Fibroblast of lung (primary cell): ENCODE results near the gene CLIC3. TPM values are rescaled to one million over a fixed set of nuclear protein-coding genes. Genes with fewer than 3 reads are reported as not detected.

Experiments used
- DNase-seq, 2 donors: peaks; one replicate each; pipeline versions ENCODE4 v3.0.0 to v3.0.0-alpha.2; 2010; ENCODE audit warnings: low read depth in 2 of 2
- H2AFZ ChIP-seq: 2 replicates; pipeline ENCODE4 v1.5.1; 2012; ENCODE audit warnings: low read length, control low read depth, inconsistent platforms
- H3K27ac ChIP-seq: 2 replicates; pipeline ENCODE4 v1.5.1; 2011; ENCODE audit warnings: low read length, control low read depth; ENCODE audit not compliant: insufficient read depth
- H3K27me3 ChIP-seq: 2 replicates; pipeline ENCODE4 v1.5.1; 2011; ENCODE audit warnings: mild to moderate bottlenecking, low read length; ENCODE audit not compliant: control insufficient read depth, insufficient read depth
- H3K36me3 ChIP-seq: 2 replicates; pipeline ENCODE4 v1.5.1; 2011; ENCODE audit warnings: low read length; ENCODE audit not compliant: control insufficient read depth, insufficient read depth
- H3K4me1 ChIP-seq: 2 replicates; pipeline ENCODE4 v1.5.1; 2011; ENCODE audit warnings: low read length; ENCODE audit not compliant: control insufficient read depth, insufficient read depth; ENCODE audit errors: extremely low read depth
- H3K4me2 ChIP-seq: 2 replicates; pipeline ENCODE4 v1.5.1; 2011; ENCODE audit warnings: low read length, control low read depth; ENCODE audit not compliant: insufficient read depth; ENCODE audit errors: extremely low read depth
- H3K4me3 ChIP-seq, 4 experiments: fragments of 200-600 bp in 1 of 4; sonication (generic) in 1 of 4; replicated peaks in 1 of 4; 2 replicates each; pipeline ENCODE4 v1.5.1; 2011 to 2016; ENCODE audit warnings: low read length in 4 of 4, low read depth in 3 of 4, mild to moderate bottlenecking in 3 of 4, control low read depth in 2 of 4, inconsistent platforms in 1 of 4, mixed read lengths in 1 of 4; ENCODE audit not compliant: insufficient read depth in 1 of 4; ENCODE audit errors: control extremely low read depth in 1 of 4
- H3K79me2 ChIP-seq: 2 replicates; pipeline ENCODE4 v1.5.1; 2012; ENCODE audit warnings: mild to moderate bottlenecking, low read length, inconsistent platforms; ENCODE audit not compliant: control insufficient read depth, insufficient read depth
- H3K9ac ChIP-seq: 2 replicates; pipeline ENCODE4 v1.5.1; 2011; ENCODE audit warnings: mild to moderate bottlenecking, low read length, control low read depth; ENCODE audit not compliant: insufficient read depth
- H3K9me3 ChIP-seq: 2 replicates; pipeline ENCODE4 v1.5.1; 2012; ENCODE audit warnings: low read depth, low read length; ENCODE audit not compliant: control insufficient read depth, insufficient read depth
- H4K20me1 ChIP-seq: 2 replicates; pipeline ENCODE4 v1.5.1; 2011; ENCODE audit warnings: low read length; ENCODE audit not compliant: control insufficient read depth, insufficient read depth; ENCODE audit errors: extremely low read depth
- EZH2 ChIP-seq: IDR thresholded peaks from 2 replicates; pipeline ENCODE4 v1.5.1; 2012; ENCODE audit warnings: low read length, control low read depth, mild to moderate bottlenecking; ENCODE audit errors: missing control alignments
- polyA plus RNA-seq, 2 donors: library from polyadenylated mRNA; depleted of rRNA in 1 of 2; stranded (reverse) in 1 of 2; unstranded in 1 of 2; fragments of >200 nt; gene quantifications; 2 replicates each; pipeline ENCODE4 v1.2.1, GENCODE V29; 2011 to 2012; ENCODE audit warnings: missing spikeins in 1 of 2
- total RNA-seq: library from RNA; depleted of rRNA; stranded (reverse); fragments of >200 nt; gene quantifications from 2 replicates; pipeline ENCODE4 v1.2.1, GENCODE V29; 2014
- TF ChIP-seq, protein P1 (sequence below), 2 donors: IDR thresholded peaks in 1 of 2; conservative IDR thresholded peaks in 1 of 2; 1 replicate in 1 of 2; 2 replicates in 1 of 2; pipeline ENCODE4 v1.5.1; 2011 to 2012; ENCODE audit warnings: low read length in 2 of 2, control low read depth in 1 of 2, inconsistent platforms in 1 of 2, low read depth in 1 of 2, mild to moderate bottlenecking in 1 of 2

CLIC3 gene
- total and polyA plus RNA-seq, 2 donors (not counting 1 experiment from before 2014, with no cell fraction given), result 0.98 to 3.5 TPM

DNA sequence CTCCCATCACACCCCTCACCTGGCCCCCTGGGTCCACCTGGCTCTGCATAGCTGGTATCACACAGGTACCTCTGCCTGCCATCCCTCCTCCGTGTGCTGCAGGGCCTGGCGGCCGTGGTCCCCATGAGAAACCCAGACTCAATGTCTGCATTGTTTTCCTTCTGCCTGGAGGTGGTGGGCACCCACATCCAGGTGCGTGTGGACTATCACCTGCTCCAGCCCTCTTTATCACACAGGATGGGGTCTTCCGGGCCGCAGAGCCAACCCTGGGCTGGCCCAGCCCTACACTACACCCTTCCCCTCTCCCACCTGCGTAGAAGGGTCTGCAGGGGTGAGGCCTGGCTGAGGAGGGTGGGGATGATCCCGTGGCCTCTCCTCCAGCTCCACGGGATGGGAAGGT, 42.5 kb upstream of the CLIC3 start:
- Histone ChIP-seq H3K27me3 (no peaks in the 10 kb centered on the region), H3K4me3 (no peak overlapping the region), H3K4me1 (peaks cover under 1% of the 10 kb centered on the region), H3K4me2 (no peak overlapping the region), H3K36me3 (peaks cover 11% of the 10 kb centered on the region), H4K20me1 (no peaks in the 10 kb centered on the region), H3K9ac (no peak overlapping the region), H2AFZ (no peak overlapping the region), H3K9me3 (no peaks in the 10 kb centered on the region), H3K27ac (no peak overlapping the region), H3K79me2 (peaks cover 5% of the 10 kb centered on the region)
- TF ChIP-seq, protein P1, sequence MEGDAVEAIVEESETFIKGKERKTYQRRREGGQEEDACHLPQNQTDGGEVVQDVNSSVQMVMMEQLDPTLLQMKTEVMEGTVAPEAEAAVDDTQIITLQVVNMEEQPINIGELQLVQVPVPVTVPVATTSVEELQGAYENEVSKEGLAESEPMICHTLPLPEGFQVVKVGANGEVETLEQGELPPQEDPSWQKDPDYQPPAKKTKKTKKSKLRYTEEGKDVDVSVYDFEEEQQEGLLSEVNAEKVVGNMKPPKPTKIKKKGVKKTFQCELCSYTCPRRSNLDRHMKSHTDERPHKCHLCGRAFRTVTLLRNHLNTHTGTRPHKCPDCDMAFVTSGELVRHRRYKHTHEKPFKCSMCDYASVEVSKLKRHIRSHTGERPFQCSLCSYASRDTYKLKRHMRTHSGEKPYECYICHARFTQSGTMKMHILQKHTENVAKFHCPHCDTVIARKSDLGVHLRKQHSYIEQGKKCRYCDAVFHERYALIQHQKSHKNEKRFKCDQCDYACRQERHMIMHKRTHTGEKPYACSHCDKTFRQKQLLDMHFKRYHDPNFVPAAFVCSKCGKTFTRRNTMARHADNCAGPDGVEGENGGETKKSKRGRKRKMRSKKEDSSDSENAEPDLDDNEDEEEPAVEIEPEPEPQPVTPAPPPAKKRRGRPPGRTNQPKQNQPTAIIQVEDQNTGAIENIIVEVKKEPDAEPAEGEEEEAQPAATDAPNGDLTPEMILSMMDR (conservative IDR thresholded peaks at IDR 0.05 in 1 of 2, IDR thresholded peaks at IDR 0.05 in 1 of 2; ENCODE audit: low read depth in 1 of 2, low read length in 2 of 2), result no peak
- TF ChIP-seq EZH2, result no peak
- DNase-seq, result no peak

DNA sequence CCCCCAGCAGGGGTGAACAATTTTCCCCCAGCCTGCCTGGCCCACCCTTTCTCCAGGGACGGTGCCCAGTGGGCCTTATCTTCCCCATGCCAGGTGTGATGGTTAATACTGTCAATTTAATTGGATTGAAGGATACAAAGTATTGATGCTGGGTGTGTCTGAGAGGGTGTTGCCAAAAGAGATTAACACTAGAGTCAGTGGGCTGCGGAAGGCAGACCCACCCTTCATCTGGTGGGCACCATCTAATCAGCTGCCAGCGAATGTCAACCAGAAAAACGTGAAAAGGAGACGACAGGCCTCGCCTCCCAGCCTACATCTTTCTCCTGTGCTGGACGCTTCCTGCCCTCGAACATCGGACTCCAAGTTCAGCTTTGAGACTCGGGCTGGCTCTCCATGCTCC, 41.1 kb upstream of the CLIC3 start:
- no peak overlapping the region for H3K4me3 ChIP-seq
- H3K27me3 ChIP-seq, result no peaks in the 10 kb centered on the region
- H3K4me1 ChIP-seq, result no peaks in the 10 kb centered on the region
- no peak overlapping the region for H3K27ac ChIP-seq
- peaks cover 11% of the 10 kb centered on the region for H3K36me3 ChIP-seq
- no peak overlapping the region for H2AFZ ChIP-seq
- no peaks in the 10 kb centered on the region for H3K9me3 ChIP-seq
- no peak for DNase-seq
- H4K20me1 ChIP-seq, result no peaks in the 10 kb centered on the region
- TF ChIP-seq EZH2, result no peak
- TF ChIP-seq, protein P1 (conservative IDR thresholded peaks at IDR 0.05 in 1 of 2, IDR thresholded peaks at IDR 0.05 in 1 of 2; ENCODE audit: low read depth in 1 of 2, low read length in 2 of 2), result no peak
- H3K9ac ChIP-seq, result no peak overlapping the region
- no peaks in the 10 kb centered on the region for H3K79me2 ChIP-seq
- H3K4me2 ChIP-seq, result no peak overlapping the region

GRCh38 chr9:137037035-137037434, 40.7 kb upstream of the CLIC3 start:
- no peaks in the 10 kb centered on the region for H4K20me1 ChIP-seq
- TF ChIP-seq, protein P1 (conservative IDR thresholded peaks at IDR 0.05 in 1 of 2, IDR thresholded peaks at IDR 0.05 in 1 of 2; ENCODE audit: low read depth in 1 of 2, low read length in 2 of 2), result no peak
- no peak for TF ChIP-seq EZH2
- no peak overlapping the region for H2AFZ ChIP-seq

More at GRCh38 chr9:137037035-137037434, 40.7 kb upstream of the CLIC3 start:
- DNase-seq, result no peak
- H3K4me3 ChIP-seq, result no peak overlapping the region
- no peak overlapping the region for H3K27ac ChIP-seq
- H3K27me3 ChIP-seq, result no peaks in the 10 kb centered on the region
- H3K79me2 ChIP-seq, result no peaks in the 10 kb centered on the region
- no peaks in the 10 kb centered on the region for H3K4me1 ChIP-seq
- no peak overlapping the region for H3K4me2 ChIP-seq
- peaks cover 11% of the 10 kb centered on the region for H3K36me3 ChIP-seq
- H3K9ac ChIP-seq, result no peak overlapping the region
- H3K9me3 ChIP-seq, result no peaks in the 10 kb centered on the region
